Stimulated activated CD8-positive, alpha-beta memory T cell treated with anti-CD3 and anti-CD28 coated beads, Interleukin-2, amount 100 ng/mL, for 1 hour (primary cell): ENCODE data around the gene FMNL2.

Experiments used
- DNase-seq, 2 donors: peaks; one replicate each; pipeline ENCODE4 v3.0.0-alpha.2; 2020; ENCODE audit warnings: low read depth in 2 of 2

FMNL2 gene

GRCh38 chr2:152402780-152403759 lies 68.1 kb downstream of the FMNL2 start:
- DNase-seq = no peak

- DNase-seq = no peak
Measured at GRCh38 chr2:152405206-152406118, 70.5 kb downstream of the FMNL2 start.

- no peak for DNase-seq
Measured at GRCh38 chr2:152406119-152406835, 71.3 kb downstream of the FMNL2 start.

GRCh38 chr2:152406836-152407161 lies 71.8 kb downstream of the FMNL2 start:
- DNase-seq = no peak

- no peak for DNase-seq
Measured at GRCh38 chr2:152407204-152407721, 72.3 kb downstream of the FMNL2 start.

GRCh38 chr2:152407806-152408205 lies 72.8 kb downstream of the FMNL2 start:
- DNase-seq = no peak

GRCh38 chr2:152408254-152408653 lies 73.3 kb downstream of the FMNL2 start:
- DNase-seq = no peak

GRCh38 chr2:152409386-152410164 lies 74.6 kb downstream of the FMNL2 start:
- DNase-seq = no peak

GRCh38 chr2:152410165-152410597 lies 75.2 kb downstream of the FMNL2 start:
- no peak for DNase-seq

GRCh38 chr2:152411154-152411553 lies 76.2 kb downstream of the FMNL2 start:
- DNase-seq = no peak

- DNase-seq = no peak
Measured at GRCh38 chr2:152413228-152414030, 78.5 kb downstream of the FMNL2 start.

- DNase-seq = no peak
Measured at GRCh38 chr2:152415231-152415642, 80.3 kb downstream of the FMNL2 start.

GRCh38 chr2:152415796-152416195 lies 80.8 kb downstream of the FMNL2 start:
- no peak for DNase-seq

- no peak for DNase-seq
Measured at GRCh38 chr2:152418688-152419087, 83.7 kb downstream of the FMNL2 start.

- DNase-seq = no peak
Measured at GRCh38 chr2:152419944-152420343, 85.0 kb downstream of the FMNL2 start.

- no peak for DNase-seq
Measured at GRCh38 chr2:152420363-152420762, 85.4 kb downstream of the FMNL2 start.

- DNase-seq = no peak
Measured at GRCh38 chr2:152420936-152421335, 86.0 kb downstream of the FMNL2 start.

- no peak for DNase-seq
Measured at GRCh38 chr2:152421521-152422370, 86.8 kb downstream of the FMNL2 start.

- no peak for DNase-seq
Measured at GRCh38 chr2:152423684-152424083, 88.7 kb downstream of the FMNL2 start.
